CD14-positive monocyte (primary cell): Measurements from ENCODE around the gene DDN. TPM values are rescaled to one million over a fixed set of nuclear protein-coding genes. Genes with fewer than 3 reads are reported as not detected.

ENCODE experiments used
- DNase-seq, 3 donors: peaks; one replicate each; pipeline ENCODE4 v3.0.0-alpha.2; 2011 to 2022
- H2AFZ ChIP-seq: 2 replicates; pipeline ENCODE4 v1.6.0; 2012; ENCODE audit warnings: mild to moderate bottlenecking, low read depth, low read length, inconsistent platforms; ENCODE audit not compliant: insufficient read depth, poor library complexity, severe bottlenecking
- H3K27ac ChIP-seq, 2 donors: 1 replicate in 1 of 2; 2 replicates in 1 of 2; pipeline ENCODE4 v1.5.1; 2012 to 2013; ENCODE audit warnings: low read length in 2 of 2, control low read depth in 1 of 2, inconsistent platforms in 1 of 2, low read depth in 1 of 2, mild to moderate bottlenecking in 1 of 2
- H3K27me3 ChIP-seq, 2 donors: one replicate each; pipeline versions ENCODE4 v1.6.0 to v1.6.1; 2011 to 2013; ENCODE audit warnings: low read length in 2 of 2; ENCODE audit not compliant: control insufficient read depth in 2 of 2, insufficient read depth in 2 of 2
- H3K36me3 ChIP-seq, 2 donors: replicated peaks in 1 of 2; 1 replicate in 1 of 2; 2 replicates in 1 of 2; pipeline versions ENCODE4 v1.5.1 to v1.6.1; 2012 to 2013; ENCODE audit warnings: low read length in 2 of 2, control low read depth in 1 of 2, inconsistent platforms in 1 of 2, mild to moderate bottlenecking in 1 of 2; ENCODE audit not compliant: insufficient read depth in 2 of 2, control insufficient read depth in 1 of 2
- H3K4me1 ChIP-seq, 2 donors: 1 replicate in 1 of 2; 2 replicates in 1 of 2; pipeline versions ENCODE4 v1.5.1 to v1.6.1; 2012 to 2013; ENCODE audit warnings: low read length in 2 of 2, control low read depth in 1 of 2, inconsistent platforms in 1 of 2, mild to moderate bottlenecking in 1 of 2, moderate library complexity in 1 of 2; ENCODE audit not compliant: insufficient read depth in 2 of 2, control insufficient read depth in 1 of 2
- H3K4me2 ChIP-seq: replicated peaks from 2 replicates; pipeline ENCODE3; 2012; ENCODE audit warnings: low read length, moderate library complexity, mild to moderate bottlenecking; ENCODE audit not compliant: poor library complexity, severe bottlenecking; ENCODE audit errors: extremely low read depth
- H3K4me3 ChIP-seq, 3 experiments: fragments of 200-600 bp in 1 of 3; sonication (generic) in 1 of 3; replicated peaks in 1 of 3; 1 replicate in 2 of 3; 2 replicates in 1 of 3; pipeline ENCODE4 v1.5.1; 2011 to 2013; ENCODE audit warnings: low read length in 3 of 3, mild to moderate bottlenecking in 3 of 3, control low read depth in 2 of 3, low read depth in 2 of 3, inconsistent platforms in 1 of 3, moderate library complexity in 1 of 3
- H3K79me2 ChIP-seq: 2 replicates; pipeline ENCODE4 v1.6.0; 2012; ENCODE audit warnings: mild to moderate bottlenecking, control low read depth, inconsistent platforms, low read length, moderate library complexity; ENCODE audit not compliant: insufficient read depth
- H3K9ac ChIP-seq: 2 replicates; pipeline ENCODE4 v1.6.0; 2017; ENCODE audit warnings: low read length, mild to moderate bottlenecking; ENCODE audit not compliant: insufficient read depth, poor library complexity, severe bottlenecking
- H3K9me3 ChIP-seq, 2 donors: replicated peaks in 1 of 2; 1 replicate in 1 of 2; 2 replicates in 1 of 2; pipeline versions ENCODE4 v1.5.1 to v1.6.1; 2012 to 2013; ENCODE audit warnings: low read length in 2 of 2, control low read depth in 1 of 2; ENCODE audit not compliant: control insufficient read depth in 1 of 2, insufficient read depth in 1 of 2
- H4K20me1 ChIP-seq: 2 replicates; pipeline ENCODE4 v1.6.0; 2012; ENCODE audit warnings: mild to moderate bottlenecking, low read length, control low read depth, moderate library complexity; ENCODE audit not compliant: insufficient read depth
- H3K27ac Mint-ChIP-seq, 7 donors: one replicate each; pipeline ENCODE4 v1.8.0; 2020; ENCODE audit warnings: mild to moderate bottlenecking in 7 of 7, mixed read lengths in 7 of 7, moderate library complexity in 6 of 7, inconsistent platforms in 2 of 7
- H3K27me3 Mint-ChIP-seq, 3 donors: one replicate each; pipeline ENCODE4 v1.8.0; 2021 to 2022; ENCODE audit warnings: low read depth in 3 of 3, mild to moderate bottlenecking in 3 of 3, mixed read lengths in 3 of 3, moderate library complexity in 3 of 3, inconsistent platforms in 1 of 3
- H3K36me3 Mint-ChIP-seq, 2 donors: one replicate each; pipeline ENCODE4 v1.8.0; 2020; ENCODE audit warnings: mixed read lengths in 2 of 2, inconsistent platforms in 1 of 2, mild to moderate bottlenecking in 1 of 2
- H3K4me1 Mint-ChIP-seq: one replicate; pipeline ENCODE4 v1.8.0; 2020; ENCODE audit warnings: mild to moderate bottlenecking, mixed read lengths
- H3K4me3 Mint-ChIP-seq, 2 donors: one replicate each; pipeline ENCODE4 v1.8.0; 2020; ENCODE audit warnings: mild to moderate bottlenecking in 2 of 2, mixed read lengths in 2 of 2, moderate library complexity in 1 of 2
- H3K9me3 Mint-ChIP-seq, 7 donors: one replicate each; pipeline ENCODE4 v1.8.0; 2020 to 2022; ENCODE audit warnings: mixed read lengths in 7 of 7, mild to moderate bottlenecking in 6 of 7, moderate library complexity in 6 of 7, inconsistent platforms in 2 of 7
- CTCF ChIP-seq: fragments of 200-600 bp; IDR thresholded peaks from one replicate; pipeline ENCODE4 v1.8.0; 2022; ENCODE audit warnings: antibody characterized with exemption, mild to moderate bottlenecking
- intact Hi-C, 2 donors: fragments of 100-400 bp; cut with micrococcal nuclease; formaldehyde crosslinking; loops; one replicate each; pipeline versions ENCODE4 v1.15.0 to v1.15.1; 2023
- polyA plus RNA-seq, 3 donors: library from polyadenylated mRNA; depleted of rRNA in 1 of 3; unstranded in 2 of 3; stranded (reverse) in 1 of 3; fragments of 300-500 nt in 2 of 3; fragments of >200 nt in 1 of 3; fragmentation: Illumina TruSeq in 2 of 3; gene quantifications; 1 replicate in 2 of 3; 2 replicates in 1 of 3; pipeline ENCODE4 v1.2.3, GENCODE V29; 2012 to 2021
- small RNA-seq: library from RNA; depleted of rRNA; stranded (forward); fragments of <200 nt; gene quantifications from one replicate; pipeline ENCODE3, GENCODE V24; 2012; ENCODE audit warnings: low read depth; ENCODE audit not compliant: insufficient read length

Gene DDN
- polyA plus RNA-seq, 3 donors: 0.27 TPM; not detected in 2

DNA sequence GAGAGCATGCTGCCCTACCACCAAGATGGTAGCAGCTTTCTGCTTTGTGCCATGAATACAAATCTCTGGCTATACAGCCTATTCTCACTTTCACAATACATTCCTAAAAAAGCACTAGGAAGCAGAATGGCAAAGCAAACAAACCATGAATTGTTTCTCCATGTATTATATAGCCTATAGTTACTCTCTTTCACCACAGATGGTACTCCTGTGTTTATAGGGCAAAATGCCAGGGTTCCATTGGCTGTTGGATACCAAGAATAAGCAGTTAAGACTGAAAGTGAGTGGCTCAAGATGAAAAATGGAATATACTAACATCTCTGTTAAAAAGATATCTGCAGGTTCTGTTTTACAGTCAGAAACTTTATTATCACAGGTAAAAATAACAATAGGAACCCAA lies 53.0 kb downstream of the DDN start:
- H3K36me3 ChIP-seq: peaks cover 11 to 72% of the 10 kb centered on the region in 2 donors
- peaks cover 96% of the 10 kb centered on the region for H4K20me1 ChIP-seq
- H3K4me3 ChIP-seq: no peak overlapping the region
- Mint-ChIP-seq H3K4me1 (peaks cover 10% of the 10 kb centered on the region), H3K27ac (no peak overlapping the region), H3K9me3 (peaks cover 0 to 2% (median 0%) of the 10 kb centered on the region in 7 donors), H3K27me3 (no peaks in the 10 kb centered on the region), H3K36me3 (peaks cover 39 to 60% of the 10 kb centered on the region in 2 donors), H3K4me3 (no peak overlapping the region)
- TF ChIP-seq CTCF: no peak
- no peaks in the 10 kb centered on the region for H3K27me3 ChIP-seq
- H3K9ac ChIP-seq: no peak overlapping the region
- H3K79me2 ChIP-seq: peaks cover 89% of the 10 kb centered on the region
- no peak overlapping the region for H3K27ac ChIP-seq
- H3K4me2 ChIP-seq: no peak overlapping the region
- no peaks in the 10 kb centered on the region for H3K9me3 ChIP-seq
- DNase-seq: no peak
- intact Hi-C loops: no loop called here
- no peak overlapping the region for H2AFZ ChIP-seq
- H3K4me1 ChIP-seq: peaks cover under 1% of the 10 kb centered on the region in 2 donors

Small RNA genes lying within 50 kb of the gene (small RNA-seq; reads per million reads assigned to genes)
- not detected for gene RNU6-940P

Other genes starting within 250 kb of the DDN start
- gene ADCY6, start 210.3 kb downstream of the DDN start, polyA plus RNA-seq: under 1 TPM in 2 of 3 donors, not detected in 1; 0.03 to 0.29 TPM
- gene CACNB3, start 180.9 kb downstream of the DDN start, polyA plus RNA-seq: 1 to 10 TPM in 2 of 3 donors, under 1 TPM in 1; 0.84 to 6.3 (median 1.5) TPM
- gene DDX23, start 147.2 kb downstream of the DDN start, polyA plus RNA-seq: 10 to 100 TPM; 21.4 to 63.8 (median 28.4) TPM
- gene RND1, start 133.5 kb downstream of the DDN start, polyA plus RNA-seq: under 1 TPM in 2 of 3 donors, not detected in 1; 0.40 to 0.49 TPM
- 10 to 100 TPM in 1 of 3 donors, 1 to 10 TPM in 2; 1.5 to 15.2 (median 2.2) TPM for gene FKBP11, start 73.9 kb downstream of the DDN start, polyA plus RNA-seq
- 10 to 100 TPM; 56.5 to 88.5 (median 58.4) TPM for gene ARF3, start 41.9 kb downstream of the DDN start, polyA plus RNA-seq
- gene WNT10B, start 27.6 kb downstream of the DDN start, polyA plus RNA-seq: under 1 TPM in 1 of 3 donors, not detected in 2; 0.23 TPM
- gene WNT1, start 21.1 kb downstream of the DDN start, polyA plus RNA-seq: under 1 TPM in 1 of 3 donors, not detected in 2; 0.33 TPM
- gene PRKAG1, start 19.4 kb upstream of the DDN start, polyA plus RNA-seq: 10 to 100 TPM; 35.9 to 58.9 (median 50.1) TPM
- 10 to 100 TPM in 1 of 3 donors, 1 to 10 TPM in 2; 1.2 to 66.9 (median 2.7) TPM for gene KMT2D, start 61.4 kb upstream of the DDN start, polyA plus RNA-seq
- gene RHEBL1, start 70.6 kb upstream of the DDN start, polyA plus RNA-seq: under 1 TPM; 0.17 to 0.96 (median 0.50) TPM
- gene DHH, start 95.4 kb upstream of the DDN start, polyA plus RNA-seq: not detected
- 100 to 1,000 TPM in 1 of 3 donors, 10 to 100 TPM in 2; 22.0 to 104 (median 25.9) TPM for gene LMBR1L, start 111.5 kb upstream of the DDN start, polyA plus RNA-seq
- 100 to 1,000 TPM; 481 to 538 (median 528) TPM for gene TUBA1B, start 132.0 kb upstream of the DDN start, polyA plus RNA-seq
- 1,000 to 10,000 TPM in 1 of 3 donors, 100 to 1,000 TPM in 2; 859 to 1,779 (median 946) TPM for gene TUBA1A, start 189.7 kb upstream of the DDN start, polyA plus RNA-seq